ENCODE data around the gene ELOA.
A peak's percentile ranks its signal among the peaks of the same experiment; 100 is the strongest.

ELOA gene

DNA sequence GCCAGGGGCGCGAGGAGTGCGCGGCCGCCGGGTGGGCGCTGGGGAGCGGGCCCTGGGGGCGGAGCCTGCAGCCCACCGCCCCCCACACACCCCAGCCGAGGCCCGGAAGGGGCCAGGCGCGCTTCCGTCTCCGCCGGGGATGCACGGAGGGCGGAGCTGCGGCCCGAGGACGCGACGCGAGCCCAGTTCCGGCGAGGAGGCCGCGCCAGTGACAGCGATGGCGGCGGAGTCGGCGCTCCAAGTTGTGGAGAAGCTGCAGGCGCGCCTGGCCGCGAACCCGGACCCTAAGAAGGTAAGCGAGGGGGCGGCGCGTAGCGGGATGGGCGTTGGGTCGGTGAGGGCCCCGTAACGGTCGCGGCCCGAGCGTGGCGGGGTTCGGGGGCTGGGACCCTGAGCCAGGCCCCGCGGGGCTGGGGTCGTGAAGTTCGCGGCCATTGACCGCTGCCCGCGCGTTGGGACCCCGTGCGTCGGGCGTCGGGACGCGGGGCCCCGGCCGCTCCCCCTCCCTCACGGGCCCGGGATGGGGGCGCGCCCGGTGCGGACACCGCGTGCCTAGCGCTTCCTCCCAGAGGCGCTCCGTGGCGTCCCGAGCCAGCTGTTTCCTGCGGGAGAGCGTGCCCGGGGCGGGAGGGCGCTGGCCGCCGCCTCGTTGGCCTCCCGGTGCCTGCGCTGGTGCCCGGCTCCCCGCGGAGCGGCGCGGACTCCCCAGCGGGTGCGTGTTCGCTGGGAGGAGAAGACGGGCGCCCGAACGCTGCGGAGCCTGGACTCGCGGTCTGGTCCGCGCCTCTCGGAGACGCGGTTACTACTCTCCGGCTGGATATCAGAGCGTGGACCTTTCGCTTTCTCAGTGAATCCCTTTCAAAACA, at the start of gene ELOA:
Gene ELOA, plus strand, starts transcription at position 185 of the 866 bp plus-strand sequence. Its CDS starts 33 bp downstream, at position 218.
- no peak for DNase-seq (ENCODE audit: low read depth, low spot score)
- H3K27ac ChIP-seq = peak within 1 kb of the TSS; percentile 80

DNA sequence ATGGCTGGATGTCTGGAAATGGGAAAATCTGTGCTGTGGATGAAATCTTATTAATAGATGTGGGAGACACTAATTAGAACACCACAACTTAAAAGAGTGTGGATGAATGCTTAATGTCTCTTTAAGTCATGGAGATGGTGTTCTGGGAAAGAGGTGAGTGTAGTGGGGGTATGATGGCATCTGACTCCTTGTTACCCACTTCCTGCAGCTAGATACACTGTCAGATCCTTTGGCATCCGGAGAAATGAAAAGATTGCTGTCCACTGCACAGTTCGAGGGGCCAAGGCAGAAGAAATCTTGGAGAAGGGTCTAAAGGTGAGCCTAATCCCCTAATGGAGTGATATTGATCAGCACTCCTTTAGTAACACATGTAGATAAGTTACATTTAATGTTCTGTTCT, 49.7 kb upstream of the ELOA start:
- no peak for DNase-seq (ENCODE audit: low read depth, low spot score)
- peak overlapping the region; percentile 81 for H3K27ac ChIP-seq

GRCh38 chr1:23694371-23694770, 48.9 kb upstream of the ELOA start:
- DNase-seq (ENCODE audit: low read depth, low spot score) = no peak
- peak overlapping the region; percentile 81 for H3K27ac ChIP-seq

DNA sequence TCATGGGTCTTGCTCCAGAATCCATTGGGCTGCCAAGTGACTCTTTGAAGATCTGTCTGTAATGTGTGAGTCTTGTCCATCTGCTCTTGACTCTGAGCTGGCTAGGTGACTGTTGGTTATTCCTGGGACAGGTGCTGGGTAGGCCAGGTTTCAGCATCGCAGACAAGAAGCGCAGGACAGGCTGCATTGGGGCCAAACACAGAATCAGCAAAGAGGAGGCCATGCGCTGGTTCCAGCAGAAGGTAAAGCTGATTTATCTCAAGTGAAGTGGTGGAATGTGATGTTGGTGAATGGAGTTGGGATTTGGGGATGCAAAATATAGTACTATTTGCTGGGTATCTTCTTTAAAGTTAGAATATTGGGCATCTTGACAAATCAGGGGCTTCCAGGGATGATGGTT, 47.6 kb upstream of the ELOA start:
- H3K27ac ChIP-seq = no peak overlapping the region
- no peak for DNase-seq (ENCODE audit: low read depth, low spot score)

DNA sequence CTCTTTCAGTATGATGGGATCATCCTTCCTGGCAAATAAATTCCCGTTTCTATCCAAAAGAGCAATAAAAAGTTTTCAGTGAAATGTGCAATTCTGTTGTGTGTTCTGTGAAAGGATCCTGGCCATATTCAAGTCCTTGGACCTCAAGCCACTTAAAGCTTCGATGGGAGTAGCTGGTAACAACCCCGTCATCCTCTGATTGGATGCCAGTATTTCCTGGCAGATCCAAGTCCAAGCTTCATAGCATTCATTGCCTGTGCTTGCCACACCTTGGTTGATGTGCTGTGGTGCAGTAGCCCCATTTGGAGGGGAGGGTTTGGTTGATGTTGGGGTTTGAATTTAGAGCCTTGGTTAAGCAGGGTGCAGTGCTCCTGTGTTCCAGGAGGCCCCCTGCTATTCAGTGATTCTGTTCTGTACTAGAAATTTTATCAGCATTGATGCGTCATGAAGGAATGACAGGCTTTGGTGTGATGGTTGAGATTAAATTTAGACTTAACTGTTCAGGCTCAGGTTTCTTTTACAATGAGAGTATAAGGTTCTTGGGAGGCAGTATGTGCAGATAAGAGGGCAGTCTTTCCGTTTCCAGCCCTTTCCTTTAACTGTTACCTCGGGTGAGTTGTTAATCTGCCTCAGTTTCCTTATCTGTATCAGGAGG, 46.8 kb upstream of the ELOA start:
- no peak for DNase-seq (ENCODE audit: low read depth, low spot score)
- no peak overlapping the region for H3K27ac ChIP-seq

DNA sequence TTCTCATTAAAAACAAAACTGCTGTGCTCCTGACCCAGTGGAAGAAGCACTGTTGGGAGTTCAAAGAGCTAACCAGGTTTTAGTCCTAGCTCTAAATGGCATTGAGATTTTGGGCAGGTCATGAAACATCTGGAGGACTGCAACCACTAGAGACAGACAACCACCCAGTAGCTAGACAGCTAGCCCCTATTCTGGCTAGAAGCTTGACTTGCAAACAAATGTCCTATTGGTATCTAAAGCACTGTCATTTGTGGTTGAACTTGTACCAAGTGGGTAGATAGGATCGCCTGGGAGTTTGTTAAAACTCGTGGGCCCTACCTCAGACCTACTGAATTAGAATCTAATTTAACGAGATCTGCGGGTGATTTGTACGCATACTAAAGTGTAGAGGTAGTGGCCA, 44.8 kb upstream of the ELOA start:
- peak overlapping the region; percentile 39 for H3K27ac ChIP-seq
- DNase-seq (ENCODE audit: low read depth, low spot score) = no peak

DNA sequence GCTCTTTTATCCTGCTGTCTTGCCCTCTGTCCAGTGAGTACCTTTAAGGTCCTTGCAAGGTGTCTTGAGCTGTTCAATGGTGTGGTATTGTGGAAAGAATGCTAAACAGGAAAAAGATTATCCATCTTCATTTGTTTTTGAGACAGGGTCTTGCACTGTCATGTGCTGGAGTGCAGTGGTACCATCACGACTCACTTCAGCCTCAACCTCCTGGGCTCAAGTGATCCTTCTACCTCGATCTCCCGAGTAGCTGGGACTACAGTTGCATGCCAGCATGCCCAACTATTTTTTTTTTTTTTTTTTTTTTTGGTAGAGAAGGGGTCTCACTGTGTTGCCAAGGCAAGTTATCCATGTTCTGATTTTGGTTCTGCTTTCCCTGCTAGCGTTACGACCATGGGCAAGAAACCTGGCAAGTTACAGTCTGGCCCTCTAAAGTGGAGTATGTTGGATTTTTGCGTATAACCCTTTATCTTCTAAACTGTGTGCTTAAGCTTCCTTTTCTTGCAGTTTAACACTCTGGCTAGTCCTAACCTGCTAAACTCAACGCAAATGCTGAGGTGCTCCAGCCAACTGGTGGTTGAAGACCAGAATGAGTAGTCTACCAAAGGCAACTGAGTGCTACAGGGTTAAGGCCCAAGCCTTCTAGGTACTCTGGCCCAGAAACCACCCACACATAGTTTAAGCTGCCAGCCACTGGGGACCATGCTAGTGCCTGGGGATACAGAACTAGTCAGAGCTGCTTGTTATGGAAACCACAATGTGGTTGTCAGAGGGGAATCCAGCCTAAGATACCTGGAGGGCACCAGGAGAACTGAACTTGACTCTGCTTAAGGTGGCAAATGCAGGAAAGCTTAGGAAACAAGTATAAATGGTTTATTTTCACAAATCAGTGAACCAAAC, 43.7 kb upstream of the ELOA start:
- no peak overlapping the region for H3K27ac ChIP-seq
- DNase-seq (ENCODE audit: low read depth, low spot score) = no peak

DNA sequence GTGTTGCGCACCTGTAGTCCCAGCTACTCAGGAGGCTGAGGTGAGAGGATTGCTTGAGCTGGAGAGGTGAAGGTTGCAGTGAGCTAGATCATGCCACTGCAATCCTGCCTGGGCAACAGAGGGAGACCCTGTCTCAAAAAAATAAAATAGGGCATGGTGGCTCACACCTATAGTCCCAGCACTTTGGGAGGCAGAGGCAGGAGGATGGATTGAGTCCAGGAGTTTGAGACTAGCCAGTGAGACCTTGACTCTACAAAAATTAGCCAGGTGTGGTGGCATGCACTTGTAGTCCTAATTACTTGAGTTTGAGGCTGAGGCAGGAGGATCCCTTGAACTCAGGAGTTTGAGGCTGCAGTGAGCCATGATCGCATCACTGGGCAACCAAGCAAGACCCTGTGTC, 42.0 kb upstream of the ELOA start:
- H3K27ac ChIP-seq = no peak overlapping the region
- no peak for DNase-seq (ENCODE audit: low read depth, low spot score)

GRCh38 chr1:23701996-23702395, 41.3 kb upstream of the ELOA start:
- no peak for DNase-seq (ENCODE audit: low read depth, low spot score)
- no peak overlapping the region for H3K27ac ChIP-seq

- H3K27ac ChIP-seq = no peak overlapping the region
Measured at GRCh38 chr1:23704834-23705495, 38.3 kb upstream of the ELOA start.

GRCh38 chr1:23709229-23709628, 34.0 kb upstream of the ELOA start:
- no peak overlapping the region for H3K27ac ChIP-seq
- DNase-seq (ENCODE audit: low read depth, low spot score) = no peak

More at GRCh38 chr1:23704834-23705495, 38.3 kb upstream of the ELOA start:
- DNase-seq (ENCODE audit: low read depth, low spot score) = no peak

GRCh38 chr1:23718482-23718881, 24.8 kb upstream of the ELOA start:
- H3K27ac ChIP-seq = no peak overlapping the region
- no peak for DNase-seq (ENCODE audit: low read depth, low spot score)

DNA sequence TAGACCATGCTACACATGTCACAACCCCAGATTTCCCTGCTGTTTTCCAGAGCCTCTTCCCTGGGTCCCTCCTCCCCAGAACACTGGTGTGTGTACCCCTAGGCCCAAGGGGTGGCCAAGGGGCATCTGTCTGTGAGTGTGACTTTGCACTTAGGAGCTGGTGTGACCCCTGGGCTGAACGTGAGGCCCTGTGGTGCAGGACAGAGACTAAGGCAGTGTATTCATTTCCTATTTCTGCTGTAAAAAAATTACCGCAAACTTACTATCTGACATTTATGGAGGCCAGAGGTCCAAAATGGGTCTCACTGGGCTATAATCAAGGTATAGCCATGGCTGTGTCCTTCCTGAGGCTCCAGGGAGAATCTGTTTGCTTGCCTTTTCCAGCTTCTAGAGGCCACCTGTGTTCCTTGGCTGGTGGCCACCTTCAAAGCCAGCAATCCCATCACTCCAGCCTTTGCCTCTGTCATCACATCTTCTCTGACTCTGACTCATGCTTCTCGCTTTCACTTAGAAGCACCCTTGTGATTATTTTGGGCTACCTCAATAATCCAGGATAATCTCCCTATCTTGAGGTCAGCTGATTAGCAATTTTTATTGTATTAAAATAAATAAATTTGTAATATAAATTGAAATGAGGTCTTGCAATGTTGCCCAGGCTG, 24.0 kb upstream of the ELOA start:
- DNase-seq (ENCODE audit: low read depth, low spot score) = no peak
- no peak overlapping the region for H3K27ac ChIP-seq

GRCh38 chr1:23720256-23720995, 22.8 kb upstream of the ELOA start:
- no peak for DNase-seq (ENCODE audit: low read depth, low spot score)
- no peak overlapping the region for H3K27ac ChIP-seq

GRCh38 chr1:23722652-23723051, 20.6 kb upstream of the ELOA start:
- DNase-seq (ENCODE audit: low read depth, low spot score) = no peak
- no peak overlapping the region for H3K27ac ChIP-seq

GRCh38 chr1:23726686-23727085, 16.6 kb upstream of the ELOA start:
- DNase-seq (ENCODE audit: low read depth, low spot score) = no peak
- no peak overlapping the region for H3K27ac ChIP-seq

GRCh38 chr1:23727362-23727811, 15.9 kb upstream of the ELOA start:
- DNase-seq (ENCODE audit: low read depth, low spot score) = no peak
- H3K27ac ChIP-seq = no peak overlapping the region

GRCh38 chr1:23732363-23733224, 10.7 kb upstream of the ELOA start:
- DNase-seq (ENCODE audit: low read depth, low spot score) = no peak
- no peak overlapping the region for H3K27ac ChIP-seq
